GM19328 (cell line): ENCODE data around the gene PYGB.
A peak's percentile ranks its signal among the peaks of the same experiment; 100 is the strongest.
"Not testable (repeated sequence)": the region's sequence is repeated elsewhere in the genome, so short reads cannot be mapped to it uniquely, and the experiment has no call there.

Experiments used
- ATAC-seq: cut with Tn5 transposase; IDR thresholded peaks from one replicate; pipeline ENCODE4 v1.9.1; 2021; ENCODE audit warnings: mild to moderate bottlenecking, moderate library complexity; ENCODE audit not compliant: unreplicated experiment

The PYGB gene

GRCh38 chr20:25229486-25230165 lies 18.3 kb upstream of the PYGB start:
- no peak for ATAC-seq

GRCh38 chr20:25230166-25230831 lies 17.6 kb upstream of the PYGB start:
- ATAC-seq = peak; percentile 76

- no peak for ATAC-seq
Observed at GRCh38 chr20:25233016-25233772, 14.7 kb upstream of the PYGB start.

- ATAC-seq = not testable (repeated sequence)
Observed at GRCh38 chr20:25234009-25234849, 13.7 kb upstream of the PYGB start.

- ATAC-seq = no peak
Observed at GRCh38 chr20:25236450-25237304, 11.2 kb upstream of the PYGB start.

GRCh38 chr20:25237610-25238318 lies 10.1 kb upstream of the PYGB start:
- ATAC-seq = no peak

- no peak for ATAC-seq
Observed at GRCh38 chr20:25238319-25239037, 9.4 kb upstream of the PYGB start.

- no peak for ATAC-seq
Observed at GRCh38 chr20:25239387-25240370, 8.2 kb upstream of the PYGB start.

GRCh38 chr20:25240851-25241658 lies 6.8 kb upstream of the PYGB start:
- not testable (repeated sequence) for ATAC-seq

- ATAC-seq = not testable (repeated sequence)
Observed at GRCh38 chr20:25241659-25241955, 6.3 kb upstream of the PYGB start.

GRCh38 chr20:25242231-25242630 lies 5.7 kb upstream of the PYGB start:
- ATAC-seq = no peak

GRCh38 chr20:25243416-25243979 lies 4.4 kb upstream of the PYGB start:
- ATAC-seq = no peak

GRCh38 chr20:25244976-25245375 lies 2.9 kb upstream of the PYGB start:
- no peak for ATAC-seq

GRCh38 chr20:25245461-25245860 lies 2.4 kb upstream of the PYGB start:
- no peak for ATAC-seq

GRCh38 chr20:25246182-25246999 lies 1.5 kb upstream of the PYGB start:
- ATAC-seq = no peak

GRCh38 chr20:25247000-25247517 lies 826 bp upstream of the PYGB start:
- ATAC-seq = no peak
